A549 treated with GW870086 at 1 μM for 4 hours (cell line): ENCODE measurements around the gene PCSK1. TPM values are rescaled to one million over a fixed set of nuclear protein-coding genes. Genes with fewer than 3 reads are reported as not detected.

Source experiments
- total RNA-seq: library from RNA; stranded (reverse); fragments of 200-300 nt; extraction: Qiagen RNA extraction; gene quantifications from 5 replicates; pipeline ENCODE4 v1.2.3, GENCODE V29; 2022; ENCODE audit warnings: low read depth

PCSK1 gene
- total RNA-seq: 0.18 to 0.54 TPM (median 0.40 TPM) in 5 replicates

GRCh38 chr5:96433066-96433447 is at the start of gene PCSK1:
TSS of gene PCSK1 (minus strand) at chr5:96433248. CDS start at chr5:96433042, 206 bp downstream.

Other genes starting within 250 kb of the PCSK1 start
- gene CAST, start 229.1 kb upstream of the PCSK1 start, total RNA-seq: 143 to 185 TPM (median 183 TPM) in 5 replicates